GM21526 (cell line): Measurements from ENCODE around the gene F2.

Experiments used
- ATAC-seq: cut with Tn5 transposase; IDR thresholded peaks from one replicate; pipeline ENCODE4 v1.9.1; 2021; ENCODE audit warnings: moderate library complexity; ENCODE audit not compliant: unreplicated experiment, low FRiP score

The F2 gene

DNA sequence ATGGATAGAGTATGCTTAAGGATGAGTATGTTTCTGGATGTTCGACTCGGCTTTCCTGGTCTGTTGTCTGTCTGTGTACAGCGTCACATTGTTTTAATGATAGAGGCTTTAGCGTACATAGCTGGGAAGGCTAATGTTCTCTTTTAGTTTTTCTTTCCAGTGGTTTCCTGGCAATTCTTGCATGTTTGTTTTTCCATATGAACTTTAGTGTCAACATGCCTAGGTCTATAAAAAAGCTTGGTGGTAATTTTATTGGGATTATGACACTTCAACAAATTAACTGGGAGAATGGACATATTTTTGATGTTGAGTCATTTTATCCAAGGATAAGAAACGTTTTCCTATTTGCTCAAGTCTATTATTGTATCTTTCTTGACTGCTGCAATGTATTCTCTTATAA, 17.6 kb downstream of the F2 start:
- ATAC-seq = no peak

DNA sequence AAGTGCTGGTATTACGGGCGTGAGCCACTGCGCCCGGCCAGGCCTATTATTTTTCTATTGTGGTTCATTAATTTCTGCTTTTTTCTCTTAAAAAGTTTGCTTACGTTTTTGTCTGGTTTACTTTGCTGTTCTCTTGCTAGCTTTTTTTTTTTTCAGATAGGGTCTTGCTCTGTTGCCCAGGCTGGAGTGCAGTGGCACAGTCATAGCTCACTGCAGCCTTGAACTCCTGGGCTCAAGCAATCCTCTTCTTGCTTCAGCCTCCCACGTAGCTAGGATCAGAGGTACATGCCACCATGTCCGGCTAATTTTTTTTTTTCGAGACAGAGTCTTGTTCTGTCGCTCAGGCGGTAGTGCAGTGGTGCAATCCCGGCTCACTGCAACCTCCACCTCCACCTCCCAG, 18.7 kb downstream of the F2 start:
- ATAC-seq = no peak

DNA sequence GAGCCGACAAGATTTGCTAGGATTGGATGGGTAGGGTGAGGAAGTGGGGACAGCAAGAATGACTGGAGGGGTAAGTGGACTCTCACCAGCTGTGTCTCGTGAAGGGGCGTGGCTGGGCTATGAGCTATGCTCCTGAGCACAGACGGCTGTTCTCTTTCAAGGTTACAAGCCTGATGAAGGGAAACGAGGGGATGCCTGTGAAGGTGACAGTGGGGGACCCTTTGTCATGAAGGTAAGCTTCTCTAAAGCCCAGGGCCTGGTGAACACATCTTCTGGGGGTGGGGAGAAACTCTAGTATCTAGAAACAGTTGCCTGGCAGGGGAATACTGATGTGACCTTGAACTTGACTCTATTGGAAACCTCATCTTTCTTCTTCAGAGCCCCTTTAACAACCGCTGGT, 19.9 kb downstream of the F2 start:
- no peak for ATAC-seq

DNA sequence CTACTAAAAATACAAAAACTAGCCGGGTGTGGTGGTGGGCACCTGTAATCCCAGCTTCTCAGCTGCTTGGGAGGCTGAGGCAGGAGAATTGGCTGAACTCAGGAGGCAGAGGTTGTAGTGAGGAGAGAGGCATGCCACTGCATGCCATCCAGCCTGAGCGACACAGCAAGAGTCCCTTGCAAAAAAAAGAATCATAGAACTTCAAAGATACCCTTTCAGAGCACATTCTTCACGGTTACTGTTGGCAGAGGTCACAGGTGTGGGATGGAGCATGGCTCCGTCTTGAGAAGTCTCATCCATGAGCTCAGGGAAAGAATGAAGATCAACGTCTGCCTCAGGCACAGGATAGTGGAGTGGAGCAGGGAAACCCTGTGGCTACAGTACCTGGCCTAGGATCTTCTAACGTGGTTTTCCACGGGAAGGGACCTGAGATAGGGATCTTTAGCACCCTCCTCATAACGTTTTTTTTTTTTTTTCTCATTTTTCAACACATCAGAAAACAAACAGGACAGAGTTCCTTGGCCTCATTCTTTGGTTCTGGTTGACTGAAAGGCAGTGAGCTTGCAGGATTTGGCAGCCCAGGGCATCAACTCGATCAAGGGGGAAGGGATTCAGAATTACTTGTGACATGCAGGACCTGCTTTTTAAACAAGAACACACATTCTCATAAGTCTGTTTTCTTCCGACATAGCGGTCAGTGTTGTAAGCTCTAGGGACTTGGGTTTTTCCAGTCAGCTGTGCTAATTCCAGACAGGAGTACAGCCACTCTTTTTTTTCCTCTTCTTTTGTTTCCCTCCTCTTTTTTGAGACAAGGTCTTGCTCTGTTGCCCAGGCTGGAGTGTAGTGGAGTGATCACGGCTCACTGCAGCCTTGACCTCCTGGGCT, 22.8 kb downstream of the F2 start:
- ATAC-seq = no peak

DNA sequence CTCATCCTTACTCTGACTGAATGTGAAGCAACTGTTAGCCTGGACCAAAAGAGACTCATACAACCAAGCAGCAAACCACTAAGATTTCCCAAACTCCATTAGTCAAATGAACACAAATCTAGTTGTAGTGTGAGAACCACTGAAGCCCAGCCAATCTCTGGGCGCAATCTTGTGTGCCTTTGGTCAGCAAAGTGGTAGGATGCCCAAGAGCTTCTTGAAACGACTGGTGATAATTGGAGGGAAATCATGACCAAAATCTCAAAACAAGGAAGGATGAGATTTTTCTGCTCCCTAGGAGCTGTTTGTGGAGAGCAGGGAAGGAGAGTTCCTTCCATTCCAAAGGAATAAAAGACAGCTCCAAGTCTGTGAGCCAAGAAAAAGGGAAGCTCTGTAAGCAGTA, 24.0 kb downstream of the F2 start:
- no peak for ATAC-seq

DNA sequence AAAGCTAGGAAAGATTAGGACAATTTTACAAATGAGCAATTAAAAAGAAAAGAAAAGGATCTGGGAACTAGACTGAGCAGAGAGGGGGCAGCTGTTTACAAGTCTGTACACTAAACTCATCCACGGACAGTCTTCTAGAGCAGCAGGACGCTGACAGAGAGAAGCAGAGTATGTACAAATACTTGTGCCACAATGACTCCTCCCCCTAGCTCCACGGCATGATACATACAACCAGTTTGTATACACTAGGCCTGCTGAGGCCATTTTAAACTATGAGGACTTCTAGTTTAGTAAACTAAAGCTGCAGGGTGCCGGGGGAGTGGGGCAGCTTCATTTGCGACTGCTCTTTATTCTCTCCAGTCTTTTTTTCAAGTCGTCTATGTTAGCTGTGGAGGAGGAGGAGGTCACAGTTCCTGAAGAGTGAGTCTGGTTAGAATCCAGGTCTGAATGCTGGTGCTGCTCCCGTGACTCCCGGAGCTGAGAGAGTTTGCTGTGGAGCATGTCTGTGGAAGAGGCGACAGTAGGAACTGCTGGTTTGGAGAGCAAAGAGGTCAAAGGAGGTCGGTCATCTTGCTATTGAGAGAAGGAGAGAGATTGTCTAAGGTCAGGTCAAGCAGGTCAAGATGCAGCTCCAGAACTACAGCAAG, 24.8 kb downstream of the F2 start:
- no peak for ATAC-seq

DNA sequence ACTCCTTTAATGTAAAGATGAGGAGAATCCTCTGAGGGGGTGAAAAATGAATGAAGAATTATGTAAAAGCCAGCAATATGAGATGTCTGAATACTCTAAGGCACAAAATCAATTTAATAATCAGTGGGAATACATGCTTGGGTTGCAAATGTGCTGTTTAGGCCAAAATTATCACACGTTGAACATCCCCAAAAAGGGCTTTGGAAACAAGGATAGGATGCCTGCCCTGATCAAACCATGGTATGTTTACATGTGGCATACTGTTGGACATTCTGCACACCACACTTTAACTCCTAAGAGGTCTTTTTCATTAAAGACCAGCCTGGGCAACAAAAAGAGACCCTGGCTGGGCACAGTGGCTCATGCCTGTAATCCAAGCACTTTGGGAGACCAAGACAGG, 26.3 kb downstream of the F2 start:
- ATAC-seq = no peak

DNA sequence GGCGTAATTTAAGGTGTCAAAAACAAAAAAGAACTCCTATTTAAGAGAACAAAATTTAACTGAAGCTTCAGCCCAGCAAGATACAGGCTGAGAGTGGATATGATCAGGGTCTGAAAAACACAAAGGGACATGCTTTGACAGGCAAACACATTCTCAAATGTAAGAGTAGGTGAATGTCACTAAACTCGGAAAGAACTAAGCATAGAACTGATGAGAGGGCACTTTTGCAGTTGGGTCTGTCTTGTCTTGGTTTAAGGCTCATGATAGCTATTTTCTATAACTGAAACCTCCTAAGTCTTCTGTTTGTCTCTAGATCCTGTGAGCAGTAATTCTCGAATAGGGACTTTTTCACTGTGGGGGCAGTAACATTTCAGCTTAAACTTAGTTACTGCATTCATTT, 27.0 kb downstream of the F2 start:
- ATAC-seq = no peak

DNA sequence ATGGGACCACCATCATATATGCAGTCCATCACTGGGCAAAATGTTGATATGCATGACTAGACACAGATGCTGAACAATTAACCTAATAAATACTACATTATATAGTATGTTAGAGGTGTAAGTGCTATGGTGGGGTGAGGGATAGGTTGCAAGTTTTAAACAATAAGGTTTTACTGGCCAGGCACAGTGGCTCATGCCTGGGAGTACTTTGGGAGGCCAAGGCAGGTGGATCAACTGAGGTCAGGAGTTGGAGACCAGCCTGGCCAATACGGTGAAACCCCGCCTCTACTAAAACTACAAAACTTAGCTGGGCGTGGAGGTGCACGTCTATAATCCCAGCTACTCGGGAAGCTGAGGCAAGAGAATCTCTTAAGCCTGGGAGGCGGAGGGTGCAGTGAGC, 28.1 kb downstream of the F2 start:
- ATAC-seq = no peak

DNA sequence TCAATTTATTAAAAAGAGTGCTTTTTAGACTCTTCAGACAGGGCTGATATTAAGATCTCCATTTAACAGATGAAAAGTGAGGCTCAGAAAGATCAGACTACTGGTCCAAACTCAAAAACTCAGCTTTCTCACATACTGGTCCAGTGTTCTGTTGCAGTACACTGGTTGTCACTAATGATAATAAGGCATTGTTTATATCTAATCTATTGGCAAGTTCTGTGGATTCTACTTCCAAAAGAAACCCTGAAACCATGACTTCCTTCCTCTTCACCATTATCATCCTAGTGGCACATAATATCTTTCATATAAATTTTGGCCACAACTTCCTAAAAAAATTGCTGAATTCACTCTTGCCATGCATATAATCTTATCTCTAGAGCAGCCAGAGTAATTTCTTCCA, 36.9 kb downstream of the F2 start:
- no peak for ATAC-seq

DNA sequence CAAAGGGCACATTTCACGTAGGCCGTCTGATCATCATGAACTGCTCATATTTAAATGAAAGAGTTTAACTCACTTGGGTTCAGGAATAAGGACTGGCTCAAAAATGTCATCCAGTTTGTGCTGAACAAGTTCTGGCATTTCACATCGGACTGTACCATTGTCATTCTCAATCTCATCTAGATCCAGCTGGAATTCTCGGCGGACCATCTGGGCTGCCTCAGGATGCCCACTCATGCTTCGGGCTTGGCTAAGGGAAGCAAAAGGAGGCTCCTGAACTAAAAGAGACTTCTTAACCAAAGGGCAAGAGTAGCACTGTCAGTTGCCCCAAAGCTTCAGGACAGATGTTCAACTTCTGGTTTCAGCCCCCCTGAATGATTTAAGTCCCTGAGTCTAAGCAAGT, 40.2 kb downstream of the F2 start:
- ATAC-seq = no peak

DNA sequence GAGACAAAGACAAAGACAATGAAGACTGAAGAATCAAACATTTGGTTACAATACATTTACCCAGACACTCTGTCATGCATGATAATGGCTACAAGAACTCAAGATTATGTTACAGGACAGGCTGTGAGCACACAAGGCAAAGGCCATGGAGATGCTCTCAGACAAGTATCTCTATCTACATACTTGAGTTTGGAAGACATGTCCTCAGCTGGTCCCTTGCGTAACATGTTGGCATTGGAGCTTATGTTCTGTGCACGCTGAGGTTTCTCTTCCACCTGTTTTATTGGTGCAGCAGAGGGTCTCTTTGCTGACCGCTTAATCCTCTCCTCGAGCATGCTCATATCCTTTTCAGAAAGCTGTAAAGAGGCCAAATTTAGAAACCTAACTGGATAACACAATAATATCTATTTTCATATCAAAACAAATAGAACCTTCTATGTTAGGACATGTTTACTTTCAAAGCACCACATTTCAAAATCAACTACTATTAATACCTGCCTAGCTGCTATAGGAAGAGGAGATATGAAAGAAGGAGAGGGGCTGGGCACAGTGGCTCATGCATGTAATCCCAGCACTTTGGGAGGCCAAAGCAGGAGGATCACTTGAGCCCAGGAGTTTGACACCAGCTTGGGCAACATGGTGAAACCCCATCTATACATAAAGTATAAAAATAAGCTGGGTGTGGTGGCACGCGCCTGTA, 41.6 kb downstream of the F2 start:
- no peak for ATAC-seq

DNA sequence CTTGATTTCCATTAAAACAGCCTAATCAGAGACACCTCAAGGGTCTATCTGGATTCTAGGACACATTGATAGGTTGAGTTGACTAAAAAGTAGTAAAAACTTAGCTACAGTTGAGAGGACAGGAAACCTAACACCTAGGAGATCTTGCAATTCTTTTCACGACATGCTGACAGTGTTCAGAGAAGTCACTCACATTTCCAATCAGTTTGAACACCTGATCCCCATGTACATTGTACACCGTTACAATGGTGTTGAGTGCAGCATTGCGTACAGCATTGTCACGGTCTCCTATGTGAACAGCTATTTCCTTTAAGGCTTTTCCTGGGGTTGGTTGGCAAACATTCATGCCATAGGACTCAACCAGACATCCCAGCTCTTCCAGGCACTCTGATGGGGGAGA, 42.8 kb downstream of the F2 start:
- ATAC-seq = no peak

DNA sequence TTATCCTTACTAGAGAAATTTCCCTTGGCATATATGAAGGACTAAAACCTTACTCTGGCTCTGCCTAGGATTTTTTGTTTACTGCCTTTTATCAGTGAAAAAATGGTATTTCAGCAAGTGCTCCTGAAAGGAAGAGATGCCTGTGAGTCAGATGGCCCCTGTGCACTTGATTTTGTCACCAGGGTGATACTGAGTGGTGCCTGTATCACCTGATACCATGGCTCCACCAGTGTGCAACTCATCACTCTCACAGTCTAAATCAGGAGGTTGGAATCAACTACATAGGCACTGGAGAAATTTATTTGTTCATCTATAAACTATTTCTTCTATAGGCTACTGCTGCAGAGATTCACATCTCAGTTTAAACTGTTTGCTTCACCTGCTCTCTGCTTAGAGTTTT, 43.2 kb downstream of the F2 start:
- ATAC-seq = no peak

DNA sequence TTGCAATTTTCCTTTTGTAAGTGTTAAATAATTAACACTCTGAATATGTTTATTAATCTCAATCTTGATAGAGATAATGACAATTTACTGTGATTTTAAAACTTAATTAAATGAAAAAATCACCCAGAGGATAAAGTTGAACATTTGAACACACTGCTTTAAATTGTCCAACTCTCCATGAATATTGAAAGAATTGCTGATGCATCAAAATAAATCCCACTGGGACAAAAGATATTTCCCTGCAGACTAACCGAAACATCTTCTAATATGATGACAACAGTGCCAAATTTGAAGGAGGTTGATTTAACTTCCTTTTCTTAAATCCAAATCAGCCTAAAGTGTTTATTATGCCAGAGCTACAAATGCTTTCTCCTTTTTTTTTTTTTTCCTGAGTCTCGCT, 47.6 kb downstream of the F2 start:
- no peak for ATAC-seq

DNA sequence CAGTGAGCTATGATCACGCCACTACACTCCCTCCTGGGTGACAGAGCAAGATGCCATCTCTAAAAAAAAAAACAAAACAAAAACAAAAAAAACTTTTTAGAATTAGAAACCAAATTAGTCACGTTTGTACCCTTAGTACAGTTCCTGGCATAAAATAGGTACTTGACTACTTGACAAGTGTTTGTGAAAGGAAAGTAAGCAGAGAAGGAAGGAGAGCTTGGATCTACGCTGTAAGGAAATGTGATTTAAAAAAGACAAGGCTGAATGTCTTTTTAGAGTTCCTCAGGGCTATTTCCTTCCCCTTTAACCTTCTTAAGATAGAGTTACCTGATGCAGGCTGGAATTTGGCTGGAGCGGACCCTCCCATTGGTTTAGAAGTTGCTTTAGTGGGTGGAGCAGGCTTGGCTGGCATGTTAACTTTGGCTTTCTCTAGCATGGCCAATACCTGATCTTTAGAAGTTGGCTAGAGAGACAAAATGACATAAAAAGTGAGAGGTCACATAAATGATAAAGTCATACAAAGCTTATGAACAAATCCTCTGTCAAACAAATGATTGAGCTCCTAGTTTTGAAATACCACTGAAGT, 50.7 kb downstream of the F2 start:
- ATAC-seq = no peak

DNA sequence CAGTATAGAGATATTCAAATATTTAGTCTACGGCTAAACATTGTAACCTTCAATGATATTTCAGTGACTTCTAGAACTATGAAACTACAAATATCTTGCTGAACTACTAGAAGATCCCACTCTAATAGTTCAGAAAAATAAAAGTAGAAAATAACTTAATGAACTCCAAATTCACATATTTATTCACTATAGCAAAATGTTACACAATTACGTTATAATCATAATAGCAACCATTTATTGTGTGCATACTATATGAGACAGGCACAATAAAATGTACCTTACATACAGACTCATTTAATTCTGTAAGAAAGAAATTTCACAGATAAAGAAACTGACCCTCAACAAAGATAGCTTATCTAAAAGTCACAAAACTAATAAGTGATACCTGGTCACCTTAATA, 57.9 kb downstream of the F2 start:
- no peak for ATAC-seq

DNA sequence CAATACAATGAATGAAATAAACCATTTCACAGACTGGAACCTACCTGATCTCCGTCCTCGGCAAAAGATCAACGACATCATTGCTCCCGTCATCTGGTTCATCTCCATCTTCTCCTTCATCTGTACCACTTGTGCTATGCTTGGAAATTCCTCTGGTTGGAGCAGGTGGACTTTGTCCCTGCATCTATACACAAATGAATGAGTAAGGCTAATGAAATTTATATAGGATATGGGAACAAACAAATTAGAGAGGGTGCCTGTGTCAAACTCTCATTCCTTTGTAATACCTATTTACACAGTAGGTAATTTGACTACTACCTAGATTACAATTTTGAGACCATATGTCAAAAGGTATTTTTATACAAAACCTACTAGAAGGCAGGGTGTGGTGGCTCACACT, 59.4 kb downstream of the F2 start:
- ATAC-seq = no peak
